Astrocyte (in vitro differentiated cells and primary cell): ENCODE measurements around the gene VRK2. TPM values are rescaled to one million over a fixed set of nuclear protein-coding genes. Genes with fewer than 3 reads are reported as not detected.
"Not testable (repeated sequence)": the region's sequence is repeated elsewhere in the genome, so short reads cannot be mapped to it uniquely, and the experiment has no call there.

Source experiments
- DNase-seq: peaks from one replicate; pipeline ENCODE4 v3.0.0-alpha.2; 2010; ENCODE audit warnings: low read depth
- FAIRE-seq: peaks from 2 replicates; lab custom pipeline; 2011; peaks lifted over from hg19 to GRCh38; lab: Jason Lieb, UNC
- H2AFZ ChIP-seq: 2 replicates; pipeline ENCODE4 v1.6.0; 2012; ENCODE audit warnings: low read depth, low read length, inconsistent platforms
- H3K27ac ChIP-seq: 2 replicates; pipeline ENCODE4 v1.5.1; 2011; ENCODE audit warnings: low read depth, low read length, inconsistent platforms
- H3K27me3 ChIP-seq: 2 replicates; pipeline ENCODE4 v1.6.0; 2011; ENCODE audit warnings: low read length, inconsistent platforms; ENCODE audit not compliant: insufficient read depth
- H3K36me3 ChIP-seq: 2 replicates; pipeline ENCODE4 v1.5.1; 2011; ENCODE audit warnings: low read length, inconsistent platforms; ENCODE audit not compliant: insufficient read depth
- H3K4me1 ChIP-seq: 2 replicates; pipeline ENCODE4 v1.5.1; 2011; ENCODE audit warnings: low read length, inconsistent platforms; ENCODE audit not compliant: insufficient read depth
- H3K4me2 ChIP-seq: 2 replicates; pipeline ENCODE4 v1.6.0; 2012; ENCODE audit warnings: low read length, inconsistent platforms
- H3K4me3 ChIP-seq: 2 replicates; pipeline ENCODE4 v1.5.1; 2011; ENCODE audit warnings: low read depth, mild to moderate bottlenecking, low read length, inconsistent platforms; ENCODE audit not compliant: insufficient read depth
- H3K79me2 ChIP-seq: 2 replicates; pipeline ENCODE4 v1.6.0; 2012; ENCODE audit warnings: mild to moderate bottlenecking, low read length, inconsistent platforms; ENCODE audit not compliant: insufficient read depth
- H3K9ac ChIP-seq: 2 replicates; pipeline ENCODE4 v1.6.0; 2012; ENCODE audit warnings: mild to moderate bottlenecking, low read length, inconsistent platforms
- H3K9me3 ChIP-seq: 2 replicates; pipeline ENCODE4 v1.5.1; 2012; ENCODE audit warnings: low read depth, mild to moderate bottlenecking, low read length, inconsistent platforms; ENCODE audit not compliant: insufficient read depth
- H4K20me1 ChIP-seq: 2 replicates; pipeline ENCODE4 v1.6.0; 2012; ENCODE audit warnings: low read length, inconsistent platforms; ENCODE audit not compliant: insufficient read depth
- H3K27ac Mint-ChIP-seq: one replicate; pipeline ENCODE4 v1.8.0; 2021; ENCODE audit warnings: mild to moderate bottlenecking, mixed read lengths; ENCODE audit not compliant: unreplicated experiment
- H3K27me3 Mint-ChIP-seq: one replicate; pipeline ENCODE4 v1.8.0; 2021; ENCODE audit warnings: low read depth, mixed read lengths; ENCODE audit not compliant: unreplicated experiment
- H3K36me3 Mint-ChIP-seq: one replicate; pipeline ENCODE4 v1.8.0; 2021; ENCODE audit warnings: low read depth, mixed read lengths; ENCODE audit not compliant: unreplicated experiment
- H3K4me1 Mint-ChIP-seq: one replicate; pipeline ENCODE4 v1.8.0; 2021; ENCODE audit warnings: low read depth, mixed read lengths; ENCODE audit not compliant: unreplicated experiment
- H3K4me3 Mint-ChIP-seq: one replicate; pipeline ENCODE4 v1.8.0; 2021; ENCODE audit warnings: mild to moderate bottlenecking, moderate library complexity, mixed read lengths; ENCODE audit not compliant: unreplicated experiment
- H3K9me3 Mint-ChIP-seq: one replicate; pipeline ENCODE4 v1.8.0; 2021; ENCODE audit warnings: mild to moderate bottlenecking, mixed read lengths; ENCODE audit not compliant: unreplicated experiment
- EZH2 ChIP-seq: IDR thresholded peaks from 2 replicates; pipeline ENCODE4 v1.6.1; 2012; ENCODE audit warnings: mild to moderate bottlenecking, low read length, inconsistent platforms; ENCODE audit not compliant: insufficient read depth
- total RNA-seq: library from RNA; stranded (reverse); gene quantifications from 2 replicates; pipeline ENCODE4 v1.2.1, GENCODE V29; 2021
- TF ChIP-seq, protein P1 (sequence below): IDR thresholded peaks from 2 replicates; pipeline ENCODE4 v1.5.1; 2011; ENCODE audit warnings: low read depth, mild to moderate bottlenecking, inconsistent platforms, low read length, moderate library complexity; ENCODE audit not compliant: insufficient read depth

Gene VRK2
- total RNA-seq, 1 donor from 2014 or later: 28.6 TPM

DNA sequence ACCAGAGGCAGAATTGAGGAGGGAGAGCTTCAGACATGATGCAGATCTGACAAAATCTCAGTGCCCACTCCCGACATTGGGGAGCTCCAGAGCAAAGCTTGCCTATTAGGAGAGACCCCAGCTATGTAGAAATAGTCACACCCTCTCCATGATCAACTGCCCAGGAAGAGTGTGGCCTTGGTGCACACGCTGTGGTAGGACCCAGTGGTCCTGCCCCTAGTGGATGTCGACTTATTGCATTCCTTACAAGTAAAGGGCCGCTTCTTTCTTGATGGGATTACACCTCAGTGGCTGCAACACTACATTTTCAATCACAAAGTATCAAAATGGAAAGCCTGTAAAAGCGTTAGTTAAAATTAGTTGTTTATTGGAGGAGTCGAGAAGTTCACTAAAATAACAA lies 64.2 kb downstream of the VRK2 start:
- H3K9me3 ChIP-seq: no peaks in the 10 kb centered on the region

DNA sequence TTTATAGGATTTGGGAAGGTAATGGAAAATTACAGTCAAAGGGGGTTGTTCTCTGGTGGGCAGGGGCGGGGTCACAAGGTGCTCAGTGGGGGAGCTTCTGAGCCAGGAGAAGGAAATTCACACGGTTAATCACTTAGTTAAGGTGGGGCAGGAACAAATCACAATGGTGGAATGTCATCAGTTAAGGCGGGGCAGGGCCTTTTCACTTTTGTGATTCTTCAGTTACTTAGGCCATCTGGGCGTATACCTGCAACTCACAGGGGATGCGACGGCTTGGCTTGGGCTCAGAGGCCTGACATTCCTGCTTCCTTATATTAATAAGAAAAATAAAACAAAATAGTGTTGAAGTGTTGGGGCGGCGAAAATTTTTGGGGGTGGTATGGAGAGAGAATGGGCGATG lies 67.0 kb downstream of the VRK2 start:
- not testable (repeated sequence) for H3K9me3 ChIP-seq, H3K36me3 ChIP-seq, H4K20me1 ChIP-seq, H3K9ac ChIP-seq, H3K36me3 Mint-ChIP-seq, H3K4me3 Mint-ChIP-seq, H3K27me3 Mint-ChIP-seq, FAIRE-seq, DNase-seq, H3K4me1 ChIP-seq, H3K27ac ChIP-seq, H2AFZ ChIP-seq, H3K27me3 ChIP-seq, H3K79me2 ChIP-seq, H3K4me2 ChIP-seq, H3K9me3 Mint-ChIP-seq, H3K4me3 ChIP-seq
- Mint-ChIP-seq H3K27ac (peak overlapping the region; percentile 53), H3K4me1 (peaks cover 18% of the 10 kb centered on the region)

More for the DNA sequence above, 64.2 kb downstream of the VRK2 start:
- TF ChIP-seq, protein P1, sequence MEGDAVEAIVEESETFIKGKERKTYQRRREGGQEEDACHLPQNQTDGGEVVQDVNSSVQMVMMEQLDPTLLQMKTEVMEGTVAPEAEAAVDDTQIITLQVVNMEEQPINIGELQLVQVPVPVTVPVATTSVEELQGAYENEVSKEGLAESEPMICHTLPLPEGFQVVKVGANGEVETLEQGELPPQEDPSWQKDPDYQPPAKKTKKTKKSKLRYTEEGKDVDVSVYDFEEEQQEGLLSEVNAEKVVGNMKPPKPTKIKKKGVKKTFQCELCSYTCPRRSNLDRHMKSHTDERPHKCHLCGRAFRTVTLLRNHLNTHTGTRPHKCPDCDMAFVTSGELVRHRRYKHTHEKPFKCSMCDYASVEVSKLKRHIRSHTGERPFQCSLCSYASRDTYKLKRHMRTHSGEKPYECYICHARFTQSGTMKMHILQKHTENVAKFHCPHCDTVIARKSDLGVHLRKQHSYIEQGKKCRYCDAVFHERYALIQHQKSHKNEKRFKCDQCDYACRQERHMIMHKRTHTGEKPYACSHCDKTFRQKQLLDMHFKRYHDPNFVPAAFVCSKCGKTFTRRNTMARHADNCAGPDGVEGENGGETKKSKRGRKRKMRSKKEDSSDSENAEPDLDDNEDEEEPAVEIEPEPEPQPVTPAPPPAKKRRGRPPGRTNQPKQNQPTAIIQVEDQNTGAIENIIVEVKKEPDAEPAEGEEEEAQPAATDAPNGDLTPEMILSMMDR: no peak
- no peak for TF ChIP-seq EZH2
- H3K79me2 ChIP-seq: no peaks in the 10 kb centered on the region
- H3K27ac Mint-ChIP-seq: no peak overlapping the region
- no peak overlapping the region for H3K4me3 ChIP-seq
- H3K4me1 ChIP-seq: peaks cover 16% of the 10 kb centered on the region
- no peak overlapping the region for H3K4me2 ChIP-seq
- DNase-seq: no peak
- H3K9me3 Mint-ChIP-seq: no peaks in the 10 kb centered on the region
- H3K4me3 Mint-ChIP-seq: no peak overlapping the region
- H3K9ac ChIP-seq: no peak overlapping the region
- FAIRE-seq: no peak
- no peak overlapping the region for H2AFZ ChIP-seq
- H3K27me3 ChIP-seq: no peaks in the 10 kb centered on the region
- H3K27me3 Mint-ChIP-seq: no peaks in the 10 kb centered on the region
- H4K20me1 ChIP-seq: no peaks in the 10 kb centered on the region
- peaks cover 6% of the 10 kb centered on the region for H3K36me3 Mint-ChIP-seq
- H3K27ac ChIP-seq: no peak overlapping the region
- H3K36me3 ChIP-seq: no peaks in the 10 kb centered on the region
- peaks cover 32% of the 10 kb centered on the region for H3K4me1 Mint-ChIP-seq

DNA sequence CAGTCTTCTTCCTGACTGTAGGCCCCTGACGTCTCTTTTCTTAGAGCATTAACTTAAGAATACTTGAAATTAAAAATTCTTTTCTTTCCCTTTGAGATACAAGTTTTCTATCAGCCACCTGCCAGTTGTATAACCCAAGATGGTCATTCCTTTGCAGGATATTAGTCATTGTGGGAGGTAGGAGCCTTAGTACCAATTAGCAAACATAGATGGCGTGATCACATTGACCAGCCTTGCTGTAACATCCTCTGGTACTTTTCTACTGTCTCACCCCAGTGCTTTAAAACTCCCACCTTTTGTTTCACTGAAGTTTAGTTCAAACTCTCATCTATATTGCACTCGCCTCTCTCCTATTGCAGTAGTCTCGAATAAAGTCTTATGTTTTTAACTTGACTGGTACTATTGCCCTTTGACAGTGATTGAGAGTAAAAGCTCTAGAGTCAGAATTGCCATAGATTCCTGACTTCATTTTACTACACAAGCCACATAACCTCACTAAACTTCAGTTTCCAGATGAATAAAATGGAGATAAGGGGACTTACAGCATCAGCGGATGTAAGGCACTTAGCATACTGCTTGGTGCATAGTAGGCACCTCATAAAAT lies 74.1 kb downstream of the VRK2 start:
- H3K27me3 Mint-ChIP-seq: no peaks in the 10 kb centered on the region
- no peak overlapping the region for H3K9ac ChIP-seq
- H3K79me2 ChIP-seq: no peaks in the 10 kb centered on the region
- H3K9me3 ChIP-seq: no peaks in the 10 kb centered on the region
- H3K27ac ChIP-seq: no peak overlapping the region
- no peaks in the 10 kb centered on the region for H3K36me3 ChIP-seq
- H3K4me1 Mint-ChIP-seq: peaks cover 7% of the 10 kb centered on the region
- FAIRE-seq (no peak), DNase-seq (no peak)
- no peak overlapping the region for H3K4me3 Mint-ChIP-seq
- H3K9me3 Mint-ChIP-seq: no peaks in the 10 kb centered on the region
- no peaks in the 10 kb centered on the region for H3K4me1 ChIP-seq
- peaks cover 3% of the 10 kb centered on the region for H3K36me3 Mint-ChIP-seq
- H3K4me2 ChIP-seq: no peak overlapping the region
- H4K20me1 ChIP-seq: no peaks in the 10 kb centered on the region
- TF ChIP-seq, protein P1: no peak
- no peak for TF ChIP-seq EZH2
- no peaks in the 10 kb centered on the region for H3K27me3 ChIP-seq
- H3K4me3 ChIP-seq: no peak overlapping the region
- no peak overlapping the region for H3K27ac Mint-ChIP-seq
- H2AFZ ChIP-seq: no peak overlapping the region
